GM12878 (cell line): Measurements from ENCODE around the gene NUP155. TPM values are rescaled to one million over a fixed set of nuclear protein-coding genes. Genes with fewer than 3 reads are reported as not detected.

Experiments
- ATAC-seq: fragments of 200-7000 bp; cut with Tn5 transposase; 3 replicates; pipeline ENCODE4 v1.9.1; 2020; ENCODE audit warnings: mild to moderate bottlenecking, moderate library complexity
- BruUV-seq: library from RNA; stranded (reverse); fragments of 400-500 nt; replicated peaks from 2 replicates; lab custom pipeline; 2021; lab: Mats Ljungman, UMichigan
- CTCF ChIA-PET: fragments of 300-600 bp; sonication (Branson Sonifier 250); formaldehyde crosslinking; extraction: SDS; loops from one replicate; lab custom pipeline; 2021; ENCODE audit warnings: inconsistent platforms; lab: Yijun Ruan, JAX
- POLR2A ChIA-PET: fragments of 350-600 bp; formaldehyde crosslinking; extraction: SDS; loops from one replicate; lab custom pipeline; 2021; ENCODE audit warnings: inconsistent platforms; lab: Charles Lee
- RAD21 ChIA-PET: fragments of 300-600 bp; sonication (Branson Sonifier 250); formaldehyde crosslinking; loops from one replicate; lab custom pipeline; 2023; ENCODE audit warnings: antibody characterized with exemption; ENCODE audit not compliant: unreplicated experiment; lab: Charles Lee
- SMC1A ChIA-PET: fragments of 300-600 bp; sonication (Branson Sonifier 250); formaldehyde crosslinking; loops from one replicate; lab custom pipeline; 2023; ENCODE audit not compliant: unreplicated experiment, uncharacterized antibody; lab: Charles Lee
- DNase-seq: peaks from one replicate; pipeline ENCODE4 v3.0.0-alpha.2; 2011; ENCODE audit warnings: low read depth, low spot score
- FAIRE-seq: peaks from 3 replicates; lab custom pipeline; 2011; peaks lifted over from hg19 to GRCh38; lab: Jason Lieb, UNC
- H2AFZ ChIP-seq: 2 replicates; pipeline ENCODE4 v1.6.0; 2011; ENCODE audit warnings: low read depth, low read length, control low read depth; ENCODE audit not compliant: control insufficient read depth
- H3K27ac ChIP-seq: 2 replicates; pipeline ENCODE4 v1.5.1; 2011; ENCODE audit warnings: control low read depth; ENCODE audit not compliant: control insufficient read depth, insufficient read depth
- H3K27me3 ChIP-seq, 2 experiments: replicated peaks in 1 of 2; 2 replicates each; pipeline versions ENCODE4 v1.6.0 to v1.6.1; 2011; ENCODE audit warnings: low read length in 1 of 2; ENCODE audit not compliant: control insufficient read depth in 2 of 2, insufficient read depth in 2 of 2
- H3K36me3 ChIP-seq, 2 experiments: 2 replicates each; pipeline ENCODE4 v1.5.1; 2011; ENCODE audit warnings: low read length in 1 of 2; ENCODE audit not compliant: control insufficient read depth in 2 of 2, insufficient read depth in 2 of 2
- H3K4me1 ChIP-seq: 2 replicates; pipeline ENCODE4 v1.6.1; 2011; ENCODE audit warnings: mild to moderate bottlenecking, low read length, moderate library complexity, mixed read lengths; ENCODE audit not compliant: control insufficient read depth, insufficient read depth
- H3K4me2 ChIP-seq: 2 replicates; pipeline ENCODE4 v1.6.0; 2011; ENCODE audit warnings: control low read depth; ENCODE audit not compliant: control insufficient read depth, insufficient read depth
- H3K4me3 ChIP-seq: fragments of 200-600 bp; sonication (generic); 2 replicates; pipeline ENCODE4 v1.5.1; 2016
- H3K79me2 ChIP-seq: 2 replicates; pipeline ENCODE4 v1.6.0; 2011; ENCODE audit warnings: low read length; ENCODE audit not compliant: control insufficient read depth, insufficient read depth
- H3K9ac ChIP-seq: 2 replicates; pipeline ENCODE4 v1.8.0; 2011; ENCODE audit warnings: low read length, control low read depth, mixed read lengths; ENCODE audit not compliant: control insufficient read depth, insufficient read depth
- H3K9me3 ChIP-seq: replicated peaks from 3 replicates; pipeline ENCODE4 v1.5.1; 2011; ENCODE audit warnings: mild to moderate bottlenecking, low read length; ENCODE audit not compliant: control insufficient read depth, insufficient read depth
- H4K20me1 ChIP-seq: 2 replicates; pipeline ENCODE4 v1.6.0; 2011; ENCODE audit not compliant: control insufficient read depth, insufficient read depth
- CBX3 ChIP-seq: fragments of 200-600 bp; sonication (generic); IDR thresholded peaks from 2 replicates; pipeline ENCODE4 v1.6.1; 2016; ENCODE audit warnings: low read depth, borderline replicate concordance
- CREM ChIP-seq: IDR thresholded peaks from 2 replicates; pipeline ENCODE4 v1.6.1; 2014; ENCODE audit warnings: antibody characterized with exemption, low read depth
- PAX5 ChIP-seq: IDR thresholded peaks from 2 replicates; pipeline ENCODE4 v1.6.1; 2011; ENCODE audit warnings: low read depth, low read length, borderline replicate concordance
- WGBS: methylation state at CpG from one replicate; pipeline ENCODE4 v1.1.6; 2016; ENCODE audit warnings: low lambda C conversion rate; ENCODE audit not compliant: insufficient replicate concordance, insufficient coverage; ENCODE audit errors: missing lambda C conversion rate; 5-methylcytosine and 5-hydroxymethylcytosine counted together
- in situ Hi-C: fragments of 300-500 bp; cut with MboI; formaldehyde crosslinking; loops from 9 replicates; pipeline ENCODE4 v1.14.3; 2018; ENCODE audit warnings: mixed read lengths
- intact Hi-C: fragments of 100-400 bp; cut with micrococcal nuclease; formaldehyde crosslinking; loops from one replicate; pipeline ENCODE4 v1.14.2; 2022; ENCODE audit not compliant: unreplicated experiment
- polyA plus RNA-seq, 11 experiments: library from polyadenylated mRNA; depleted of rRNA in 4 of 11; unstranded in 6 of 11; stranded (reverse) in 5 of 11; fragments of >200 nt; fragmentation: Nextera tagmentation in 4 of 11; fragmentation: Illumina TruSeq in 1 of 11; extraction: Ambion mirVana in 4 of 11; extraction: Trizol in 1 of 11; gene quantifications; 1 replicate in 1 of 11; 2 replicates in 10 of 11; pipeline versions ENCODE4 v1.2.1 to v1.2.3, GENCODE V29; 2011 to 2016; ENCODE audit warnings: inconsistent platforms in 2 of 11, missing spikeins in 2 of 11, low read depth in 1 of 11
- total RNA-seq, 4 experiments: library from RNA; depleted of rRNA in 3 of 4; stranded (reverse); fragments of >200 nt in 3 of 4; fragmentation: Illumina TruSeq in 1 of 4; extraction: Trizol in 1 of 4; gene quantifications; 2 replicates each; pipeline versions ENCODE4 v1.2.1 to v1.2.3, GENCODE V29; 2013 to 2021
- TF ChIP-seq, protein P1 (sequence below): fragments of 450-650 bp; IDR thresholded peaks from 2 replicates; pipeline ENCODE4 v1.6.1; 2017; ENCODE audit warnings: mild to moderate bottlenecking, low read depth, inconsistent platforms; ENCODE audit not compliant: poor library complexity, severe bottlenecking
- TF ChIP-seq, protein P2 (sequence below): fragments of 450-650 bp; IDR thresholded peaks from 2 replicates; pipeline ENCODE4 v1.6.1; 2017; ENCODE audit warnings: mild to moderate bottlenecking, moderate library complexity
- TF ChIP-seq, protein P3 (sequence below): IDR thresholded peaks from 2 replicates; pipeline ENCODE4 v1.6.1; 2012; ENCODE audit warnings: low read depth, low read length, improper control_type of control experiment
- TF ChIP-seq, protein P4 (sequence below): fragments of 450-650 bp; IDR thresholded peaks from 2 replicates; pipeline ENCODE4 v1.6.1; 2016; ENCODE audit warnings: mild to moderate bottlenecking, moderate library complexity, borderline replicate concordance
- TF ChIP-seq, protein P5 (sequence below): fragments of 450-650 bp; IDR thresholded peaks from 2 replicates; pipeline ENCODE4 v1.6.1; 2016; ENCODE audit warnings: mild to moderate bottlenecking
- TF ChIP-seq, protein P6 (sequence below): IDR thresholded peaks from 2 replicates; pipeline ENCODE4 v1.6.1; 2012; ENCODE audit warnings: low read depth, low read length, improper control_type of control experiment

NUP155 gene
- total and polyA plus RNA-seq, 10 of the 15 experiments (the other 5 are each of a cell fraction or from before 2014, with no cell fraction given) = 15.9 to 58.6 (median 37.1) TPM

DNA sequence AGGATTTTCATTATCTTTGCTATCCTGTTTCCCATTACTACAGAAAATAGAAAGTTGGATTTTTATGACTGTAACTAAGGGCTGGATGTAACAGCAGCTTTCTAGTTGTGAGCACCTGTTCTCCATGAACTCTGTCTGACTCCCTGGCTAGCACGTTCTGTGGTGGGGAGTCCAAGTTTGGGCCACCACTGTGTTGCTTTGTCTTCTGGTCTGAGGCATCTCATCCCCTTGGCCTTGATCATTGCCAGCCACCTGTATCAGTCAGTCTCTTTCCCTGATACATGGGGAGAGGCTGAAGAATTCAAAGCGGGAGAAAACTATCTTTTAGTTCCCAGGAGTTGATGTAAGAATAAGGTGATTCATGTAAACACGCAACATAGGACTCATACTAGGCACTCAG, 41.6 kb upstream of the NUP155 start:
- no peak for ATAC-seq
- no TSS peak for BruUV-seq
- SMC1A ChIA-PET = interaction anchor here (0.8 to 1.9 kb wide), 11 partner anchors 8 to 780 kb away, joined by 3 to 9 read pairs (median 4); no protein-coding TSS in a partner anchor
- Histone ChIP-seq H3K9ac (no peak overlapping the region), H2AFZ (no peak overlapping the region), H3K79me2 (no peaks in the 10 kb centered on the region), H3K4me3 (no peak overlapping the region), H3K27ac (no peak overlapping the region), H3K27me3 (no peaks in the 10 kb centered on the region), H3K36me3 (no peaks in the 10 kb centered on the region; a peak in 2 of 4 replicates), H3K9me3 (no peaks in the 10 kb centered on the region), H4K20me1 (no peaks in the 10 kb centered on the region), H3K4me1 (no peaks in the 10 kb centered on the region), H3K4me2 (no peak overlapping the region)
- intact Hi-C loops = loop anchor here (5.0 to 10.0 kb wide), 3 partner anchors 202 to 425 kb away; no protein-coding TSS in a partner anchor
- CTCF ChIA-PET = interaction anchor here (0.6 to 2.6 kb wide), 30 partner anchors 9 to 1510 kb away, joined by 3 to 23 read pairs (median 5); no protein-coding TSS in a partner anchor
- DNase-seq = no peak
- no peak for FAIRE-seq
- RAD21 ChIA-PET = interaction anchor here (0.9 to 1.3 kb wide), 9 partner anchors 140 to 780 kb away, joined by 3 to 10 read pairs (median 4); no protein-coding TSS in a partner anchor
- WGBS = 81% methylated on average over 3 of the region's 3 CpGs
- POLR2A ChIA-PET = no interaction called here
- in situ Hi-C loops = loop anchor here (10.0 kb wide), 1 partner anchor 782 kb away; no protein-coding TSS in a partner anchor
- TF ChIP-seq CBX3 (no peak), PAX5 (no peak), CREM (no peak)
- TF ChIP-seq, protein P1, sequence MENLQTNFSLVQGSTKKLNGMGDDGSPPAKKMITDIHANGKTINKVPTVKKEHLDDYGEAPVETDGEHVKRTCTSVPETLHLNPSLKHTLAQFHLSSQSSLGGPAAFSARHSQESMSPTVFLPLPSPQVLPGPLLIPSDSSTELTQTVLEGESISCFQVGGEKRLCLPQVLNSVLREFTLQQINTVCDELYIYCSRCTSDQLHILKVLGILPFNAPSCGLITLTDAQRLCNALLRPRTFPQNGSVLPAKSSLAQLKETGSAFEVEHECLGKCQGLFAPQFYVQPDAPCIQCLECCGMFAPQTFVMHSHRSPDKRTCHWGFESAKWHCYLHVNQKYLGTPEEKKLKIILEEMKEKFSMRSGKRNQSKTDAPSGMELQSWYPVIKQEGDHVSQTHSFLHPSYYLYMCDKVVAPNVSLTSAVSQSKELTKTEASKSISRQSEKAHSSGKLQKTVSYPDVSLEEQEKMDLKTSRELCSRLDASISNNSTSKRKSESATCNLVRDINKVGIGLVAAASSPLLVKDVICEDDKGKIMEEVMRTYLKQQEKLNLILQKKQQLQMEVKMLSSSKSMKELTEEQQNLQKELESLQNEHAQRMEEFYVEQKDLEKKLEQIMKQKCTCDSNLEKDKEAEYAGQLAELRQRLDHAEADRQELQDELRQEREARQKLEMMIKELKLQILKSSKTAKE = no peak
- TF ChIP-seq, protein P2, sequence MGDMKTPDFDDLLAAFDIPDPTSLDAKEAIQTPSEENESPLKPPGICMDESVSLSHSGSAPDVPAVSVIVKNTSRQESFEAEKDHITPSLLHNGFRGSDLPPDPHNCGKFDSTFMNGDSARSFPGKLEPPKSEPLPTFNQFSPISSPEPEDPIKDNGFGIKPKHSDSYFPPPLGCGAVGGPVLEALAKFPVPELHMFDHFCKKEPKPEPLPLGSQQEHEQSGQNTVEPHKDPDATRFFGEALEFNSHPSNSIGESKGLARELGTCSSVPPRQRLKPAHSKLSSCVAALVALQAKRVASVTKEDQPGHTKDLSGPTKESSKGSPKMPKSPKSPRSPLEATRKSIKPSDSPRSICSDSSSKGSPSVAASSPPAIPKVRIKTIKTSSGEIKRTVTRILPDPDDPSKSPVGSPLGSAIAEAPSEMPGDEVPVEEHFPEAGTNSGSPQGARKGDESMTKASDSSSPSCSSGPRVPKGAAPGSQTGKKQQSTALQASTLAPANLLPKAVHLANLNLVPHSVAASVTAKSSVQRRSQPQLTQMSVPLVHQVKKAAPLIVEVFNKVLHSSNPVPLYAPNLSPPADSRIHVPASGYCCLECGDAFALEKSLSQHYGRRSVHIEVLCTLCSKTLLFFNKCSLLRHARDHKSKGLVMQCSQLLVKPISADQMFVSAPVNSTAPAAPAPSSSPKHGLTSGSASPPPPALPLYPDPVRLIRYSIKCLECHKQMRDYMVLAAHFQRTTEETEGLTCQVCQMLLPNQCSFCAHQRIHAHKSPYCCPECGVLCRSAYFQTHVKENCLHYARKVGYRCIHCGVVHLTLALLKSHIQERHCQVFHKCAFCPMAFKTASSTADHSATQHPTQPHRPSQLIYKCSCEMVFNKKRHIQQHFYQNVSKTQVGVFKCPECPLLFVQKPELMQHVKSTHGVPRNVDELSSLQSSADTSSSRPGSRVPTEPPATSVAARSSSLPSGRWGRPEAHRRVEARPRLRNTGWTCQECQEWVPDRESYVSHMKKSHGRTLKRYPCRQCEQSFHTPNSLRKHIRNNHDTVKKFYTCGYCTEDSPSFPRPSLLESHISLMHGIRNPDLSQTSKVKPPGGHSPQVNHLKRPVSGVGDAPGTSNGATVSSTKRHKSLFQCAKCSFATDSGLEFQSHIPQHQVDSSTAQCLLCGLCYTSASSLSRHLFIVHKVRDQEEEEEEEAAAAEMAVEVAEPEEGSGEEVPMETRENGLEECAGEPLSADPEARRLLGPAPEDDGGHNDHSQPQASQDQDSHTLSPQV = no peak
- TF ChIP-seq, protein P3, sequence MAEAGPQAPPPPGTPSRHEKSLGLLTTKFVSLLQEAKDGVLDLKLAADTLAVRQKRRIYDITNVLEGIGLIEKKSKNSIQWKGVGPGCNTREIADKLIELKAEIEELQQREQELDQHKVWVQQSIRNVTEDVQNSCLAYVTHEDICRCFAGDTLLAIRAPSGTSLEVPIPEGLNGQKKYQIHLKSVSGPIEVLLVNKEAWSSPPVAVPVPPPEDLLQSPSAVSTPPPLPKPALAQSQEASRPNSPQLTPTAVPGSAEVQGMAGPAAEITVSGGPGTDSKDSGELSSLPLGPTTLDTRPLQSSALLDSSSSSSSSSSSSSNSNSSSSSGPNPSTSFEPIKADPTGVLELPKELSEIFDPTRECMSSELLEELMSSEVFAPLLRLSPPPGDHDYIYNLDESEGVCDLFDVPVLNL = no peak
- TF ChIP-seq, protein P4, sequence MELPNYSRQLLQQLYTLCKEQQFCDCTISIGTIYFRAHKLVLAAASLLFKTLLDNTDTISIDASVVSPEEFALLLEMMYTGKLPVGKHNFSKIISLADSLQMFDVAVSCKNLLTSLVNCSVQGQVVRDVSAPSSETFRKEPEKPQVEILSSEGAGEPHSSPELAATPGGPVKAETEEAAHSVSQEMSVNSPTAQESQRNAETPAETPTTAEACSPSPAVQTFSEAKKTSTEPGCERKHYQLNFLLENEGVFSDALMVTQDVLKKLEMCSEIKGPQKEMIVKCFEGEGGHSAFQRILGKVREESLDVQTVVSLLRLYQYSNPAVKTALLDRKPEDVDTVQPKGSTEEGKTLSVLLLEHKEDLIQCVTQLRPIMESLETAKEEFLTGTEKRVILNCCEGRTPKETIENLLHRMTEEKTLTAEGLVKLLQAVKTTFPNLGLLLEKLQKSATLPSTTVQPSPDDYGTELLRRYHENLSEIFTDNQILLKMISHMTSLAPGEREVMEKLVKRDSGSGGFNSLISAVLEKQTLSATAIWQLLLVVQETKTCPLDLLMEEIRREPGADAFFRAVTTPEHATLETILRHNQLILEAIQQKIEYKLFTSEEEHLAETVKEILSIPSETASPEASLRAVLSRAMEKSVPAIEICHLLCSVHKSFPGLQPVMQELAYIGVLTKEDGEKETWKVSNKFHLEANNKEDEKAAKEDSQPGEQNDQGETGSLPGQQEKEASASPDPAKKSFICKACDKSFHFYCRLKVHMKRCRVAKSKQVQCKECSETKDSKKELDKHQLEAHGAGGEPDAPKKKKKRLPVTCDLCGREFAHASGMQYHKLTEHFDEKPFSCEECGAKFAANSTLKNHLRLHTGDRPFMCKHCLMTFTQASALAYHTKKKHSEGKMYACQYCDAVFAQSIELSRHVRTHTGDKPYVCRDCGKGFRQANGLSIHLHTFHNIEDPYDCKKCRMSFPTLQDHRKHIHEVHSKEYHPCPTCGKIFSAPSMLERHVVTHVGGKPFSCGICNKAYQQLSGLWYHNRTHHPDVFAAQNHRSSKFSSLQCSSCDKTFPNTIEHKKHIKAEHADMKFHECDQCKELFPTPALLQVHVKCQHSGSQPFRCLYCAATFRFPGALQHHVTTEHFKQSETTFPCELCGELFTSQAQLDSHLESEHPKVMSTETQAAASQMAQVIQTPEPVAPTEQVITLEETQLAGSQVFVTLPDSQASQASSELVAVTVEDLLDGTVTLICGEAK = no peak
- TF ChIP-seq, protein P5, sequence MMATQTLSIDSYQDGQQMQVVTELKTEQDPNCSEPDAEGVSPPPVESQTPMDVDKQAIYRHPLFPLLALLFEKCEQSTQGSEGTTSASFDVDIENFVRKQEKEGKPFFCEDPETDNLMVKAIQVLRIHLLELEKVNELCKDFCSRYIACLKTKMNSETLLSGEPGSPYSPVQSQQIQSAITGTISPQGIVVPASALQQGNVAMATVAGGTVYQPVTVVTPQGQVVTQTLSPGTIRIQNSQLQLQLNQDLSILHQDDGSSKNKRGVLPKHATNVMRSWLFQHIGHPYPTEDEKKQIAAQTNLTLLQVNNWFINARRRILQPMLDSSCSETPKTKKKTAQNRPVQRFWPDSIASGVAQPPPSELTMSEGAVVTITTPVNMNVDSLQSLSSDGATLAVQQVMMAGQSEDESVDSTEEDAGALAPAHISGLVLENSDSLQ = no peak
- TF ChIP-seq, protein P6, sequence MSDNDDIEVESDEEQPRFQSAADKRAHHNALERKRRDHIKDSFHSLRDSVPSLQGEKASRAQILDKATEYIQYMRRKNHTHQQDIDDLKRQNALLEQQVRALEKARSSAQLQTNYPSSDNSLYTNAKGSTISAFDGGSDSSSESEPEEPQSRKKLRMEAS = no peak
